Measurements from ENCODE around the gene SMTNL1.
A peak's percentile ranks its signal among the peaks of the same experiment; 100 is the strongest.

The SMTNL1 gene

GRCh38 chr11:57516061-57516443, 21.3 kb upstream of the SMTNL1 start:
- Histone ChIP-seq H3K36me3 (replicated peaks; ENCODE audit: insufficient read depth, low read length) (no peaks in the 10 kb centered on the region), H3K4me3 (ENCODE audit: low read length) (peak overlapping the region; percentile 79), H3K9me3 (replicated peaks; ENCODE audit: insufficient read depth, low read length) (no peaks in the 10 kb centered on the region), H3F3A (ENCODE audit: insufficient read depth, low read length) (no peaks in the 10 kb centered on the region; the same call in 1 of the 2 replicates), H3K79me2 (ENCODE audit: low read length) (no peaks in the 10 kb centered on the region), H4K20me1 (ENCODE audit: insufficient read depth, low read length) (no peaks in the 10 kb centered on the region), H2AFZ (ENCODE audit: low read length) (peak overlapping the region; percentile 99), H3K27ac (ENCODE audit: low read length) (no peak overlapping the region), H3K27me3 (replicated peaks; ENCODE audit: insufficient read depth, low read length) (no peaks in the 10 kb centered on the region), H3K9me2 (replicated peaks; ENCODE audit: insufficient read depth, low read length) (no peaks in the 10 kb centered on the region), H3K4me2 (ENCODE audit: low read depth, low read length) (peak overlapping the region; percentile 95), H3K4me1 (ENCODE audit: low read length) (no peaks in the 10 kb centered on the region), H3K9ac (ENCODE audit: low read length) (peak overlapping the region; percentile 39; the same call in 1 of the 2 replicates)
- no peak for TF ChIP-seq CTCF (IDR thresholded peaks at IDR 0.05; ENCODE audit: low read length)
- no peak for TF ChIP-seq EZH2phosphoT487 (IDR thresholded peaks at IDR 0.05; ENCODE audit: low read length)
- TF ChIP-seq EZH2 (optimal IDR thresholded peaks at IDR 0.05; ENCODE audit: low read depth, low read length): no peak
- DNase-seq: no peak

GRCh38 chr11:57521116-57521515, 16.3 kb upstream of the SMTNL1 start:
- no peaks in the 10 kb centered on the region for H3K27me3 ChIP-seq (replicated peaks; ENCODE audit: insufficient read depth, low read length)
- H3K4me1 ChIP-seq (ENCODE audit: low read length): no peaks in the 10 kb centered on the region
- no peak overlapping the region for H3K4me3 ChIP-seq (ENCODE audit: low read length)
- H3K9me2 ChIP-seq (replicated peaks; ENCODE audit: insufficient read depth, low read length): no peaks in the 10 kb centered on the region
- no peak for DNase-seq
- no peaks in the 10 kb centered on the region for H3F3A ChIP-seq (ENCODE audit: insufficient read depth, low read length)
- H3K9me3 ChIP-seq (replicated peaks; ENCODE audit: insufficient read depth, low read length): no peaks in the 10 kb centered on the region
- no peak overlapping the region for H3K9ac ChIP-seq (ENCODE audit: low read length)
- no peaks in the 10 kb centered on the region for H3K79me2 ChIP-seq (ENCODE audit: low read length)
- H4K20me1 ChIP-seq (ENCODE audit: insufficient read depth, low read length): no peaks in the 10 kb centered on the region
- H3K27ac ChIP-seq (ENCODE audit: low read length): no peak overlapping the region
- TF ChIP-seq EZH2 (optimal IDR thresholded peaks at IDR 0.05; ENCODE audit: low read depth, low read length): no peak
- no peak for TF ChIP-seq CTCF (IDR thresholded peaks at IDR 0.05; ENCODE audit: low read length)
- TF ChIP-seq EZH2phosphoT487 (IDR thresholded peaks at IDR 0.05; ENCODE audit: low read length): no peak
- no peak overlapping the region for H3K4me2 ChIP-seq (ENCODE audit: low read depth, low read length)
- H3K36me3 ChIP-seq (replicated peaks; ENCODE audit: insufficient read depth, low read length): no peaks in the 10 kb centered on the region
- H2AFZ ChIP-seq (ENCODE audit: low read length): no peak overlapping the region

DNA sequence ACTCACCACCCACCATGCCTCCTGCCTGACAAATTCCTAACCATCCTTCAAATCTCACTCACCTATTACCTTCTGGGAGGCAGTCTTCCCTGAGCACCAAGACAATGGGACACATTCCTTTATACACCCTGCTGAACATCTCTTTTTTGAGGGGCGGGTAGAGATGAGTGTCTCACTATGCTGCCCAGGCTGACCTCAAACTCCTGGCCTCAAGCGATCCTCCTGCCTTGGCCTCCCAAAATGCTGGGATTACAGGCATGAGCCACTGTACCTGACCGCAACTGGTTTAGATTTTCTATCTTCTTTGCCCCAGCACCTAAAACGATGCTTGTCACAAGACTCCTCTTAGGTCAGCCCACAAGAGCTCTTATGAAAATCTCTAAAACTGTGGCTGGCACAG, 14.0 kb upstream of the SMTNL1 start:
- no peak for DNase-seq
- no peak overlapping the region for H3K4me2 ChIP-seq (ENCODE audit: low read depth, low read length)
- H3K9me2 ChIP-seq (replicated peaks; ENCODE audit: insufficient read depth, low read length): no peaks in the 10 kb centered on the region

More for the DNA sequence above, 14.0 kb upstream of the SMTNL1 start:
- Histone ChIP-seq H3K9me3 (replicated peaks; ENCODE audit: insufficient read depth, low read length) (no peaks in the 10 kb centered on the region), H3K79me2 (ENCODE audit: low read length) (peaks cover 14% of the 10 kb centered on the region), H3K4me1 (ENCODE audit: low read length) (no peaks in the 10 kb centered on the region), H2AFZ (ENCODE audit: low read length) (no peak overlapping the region), H3K27me3 (replicated peaks; ENCODE audit: insufficient read depth, low read length) (no peaks in the 10 kb centered on the region), H3K27ac (ENCODE audit: low read length) (no peak overlapping the region), H3K36me3 (replicated peaks; ENCODE audit: insufficient read depth, low read length) (no peaks in the 10 kb centered on the region), H3K4me3 (ENCODE audit: low read length) (no peak overlapping the region), H3F3A (ENCODE audit: insufficient read depth, low read length) (no peaks in the 10 kb centered on the region), H3K9ac (ENCODE audit: low read length) (no peak overlapping the region), H4K20me1 (ENCODE audit: insufficient read depth, low read length) (no peaks in the 10 kb centered on the region)
- TF ChIP-seq EZH2 (optimal IDR thresholded peaks at IDR 0.05; ENCODE audit: low read depth, low read length) (no peak), CTCF (IDR thresholded peaks at IDR 0.05; ENCODE audit: low read length) (no peak), EZH2phosphoT487 (IDR thresholded peaks at IDR 0.05; ENCODE audit: low read length) (no peak)

Data from MM.1S (cell line).